Stimulated activated CD4-positive, alpha-beta T cell treated with anti-CD3 and anti-CD28 coated beads, Interleukin-1b, Interleukin-23, amount 100 ng/mL, for 48 hours (primary cell): ENCODE data around the gene GRM7.

Experiments
- DNase-seq: peaks from one replicate; pipeline ENCODE4 v3.0.0-alpha.2; 2020

Gene GRM7

GRCh38 chr3:7421065-7421464 lies 560.1 kb downstream of the GRM7 start:
- no peak for DNase-seq

- no peak for DNase-seq
These were observed 562.1 kb downstream of the GRM7 start for GRCh38 chr3:7423036-7423435.

GRCh38 chr3:7423995-7424394 lies 563.1 kb downstream of the GRM7 start:
- no peak for DNase-seq

- DNase-seq: no peak
These were observed 567.3 kb downstream of the GRM7 start for GRCh38 chr3:7428206-7428718.

GRCh38 chr3:7432610-7433009 lies 571.7 kb downstream of the GRM7 start:
- DNase-seq: no peak

- DNase-seq: no peak
These were observed 572.2 kb downstream of the GRM7 start for GRCh38 chr3:7433073-7433472.

GRCh38 chr3:7436542-7436941 lies 575.6 kb downstream of the GRM7 start:
- no peak for DNase-seq

GRCh38 chr3:7437231-7437630 lies 576.3 kb downstream of the GRM7 start:
- no peak for DNase-seq

- DNase-seq: no peak
These were observed 578.3 kb downstream of the GRM7 start for GRCh38 chr3:7439101-7439680.

GRCh38 chr3:7444886-7445285 lies 584.0 kb downstream of the GRM7 start:
- no peak for DNase-seq

GRCh38 chr3:7445331-7445730 lies 584.4 kb downstream of the GRM7 start:
- no peak for DNase-seq

GRCh38 chr3:7447197-7447769 lies 586.4 kb downstream of the GRM7 start:
- no peak for DNase-seq

GRCh38 chr3:7456386-7456785 lies 595.5 kb downstream of the GRM7 start:
- DNase-seq: no peak

GRCh38 chr3:7461202-7461825 lies 600.4 kb downstream of the GRM7 start:
- DNase-seq: no peak

- DNase-seq: no peak
These were observed 609.0 kb downstream of the GRM7 start for GRCh38 chr3:7469866-7470265.

- no peak for DNase-seq
These were observed 623.7 kb downstream of the GRM7 start for GRCh38 chr3:7484636-7485035.

- DNase-seq: no peak
These were observed 626.8 kb downstream of the GRM7 start for GRCh38 chr3:7487763-7488162.

GRCh38 chr3:7489417-7489816 lies 628.5 kb downstream of the GRM7 start:
- DNase-seq: no peak

- no peak for DNase-seq
These were observed 637.8 kb downstream of the GRM7 start for GRCh38 chr3:7498715-7499114.

GRCh38 chr3:7503431-7503830 lies 642.5 kb downstream of the GRM7 start:
- no peak for DNase-seq

GRCh38 chr3:7504886-7505775 lies 644.2 kb downstream of the GRM7 start:
- DNase-seq: no peak

GRCh38 chr3:7506606-7507180 lies 645.8 kb downstream of the GRM7 start:
- no peak for DNase-seq

GRCh38 chr3:7508821-7509220 lies 647.9 kb downstream of the GRM7 start:
- no peak for DNase-seq
